ENCODE data around the gene LSM3. TPM values are rescaled to one million over a fixed set of nuclear protein-coding genes. Genes with fewer than 3 reads are reported as not detected.
A peak's percentile ranks its signal among the peaks of the same experiment; 100 is the strongest.
"Not testable (repeated sequence)": the region's sequence is repeated elsewhere in the genome, so short reads cannot be mapped to it uniquely, and the experiment has no call there.

Gene LSM3
- total RNA-seq, 1 experiment from 2014 or later: 17.4 TPM

DNA sequence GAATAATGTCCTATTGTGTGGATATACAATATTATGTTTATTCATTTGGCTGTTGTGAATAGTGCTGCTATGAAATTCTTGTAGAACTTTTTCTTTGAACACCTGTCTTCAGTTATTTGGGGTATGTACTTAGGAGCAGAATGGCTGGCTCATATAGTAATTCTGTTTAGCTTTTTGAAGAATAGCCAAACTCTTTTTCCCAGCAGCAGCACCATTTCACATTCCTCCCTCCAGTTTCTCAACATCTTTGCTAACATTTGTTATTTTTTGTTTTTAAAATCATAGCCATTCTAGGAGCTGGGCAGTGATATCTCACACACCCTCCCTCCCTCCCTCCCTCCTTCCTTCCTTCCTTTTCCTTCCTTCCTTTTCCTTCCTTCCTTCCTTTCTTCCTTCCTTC is 39.7 kb downstream of the LSM3 start:
- no peak for DNase-seq (ENCODE audit: low read depth)

DNA sequence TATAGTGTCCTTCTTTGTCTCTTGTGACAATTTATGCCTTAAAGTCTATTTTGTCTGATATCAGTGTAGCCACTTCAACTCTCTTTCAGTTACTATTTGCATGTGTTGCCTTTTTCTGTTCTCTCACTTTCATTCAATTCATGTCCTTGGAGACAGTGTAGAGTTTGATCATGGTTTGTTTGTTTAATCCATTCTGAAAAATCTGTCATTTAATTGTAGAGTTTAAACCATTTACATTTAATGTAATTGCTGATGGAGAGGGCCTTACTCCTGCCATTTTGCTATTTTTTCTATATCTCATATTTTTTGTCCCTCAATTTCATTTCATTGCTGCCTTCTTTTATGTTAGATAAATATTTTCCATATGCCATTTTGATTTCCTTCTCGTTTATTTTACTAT is 42.3 kb downstream of the LSM3 start:
- DNase-seq (ENCODE audit: low read depth): no peak

DNA sequence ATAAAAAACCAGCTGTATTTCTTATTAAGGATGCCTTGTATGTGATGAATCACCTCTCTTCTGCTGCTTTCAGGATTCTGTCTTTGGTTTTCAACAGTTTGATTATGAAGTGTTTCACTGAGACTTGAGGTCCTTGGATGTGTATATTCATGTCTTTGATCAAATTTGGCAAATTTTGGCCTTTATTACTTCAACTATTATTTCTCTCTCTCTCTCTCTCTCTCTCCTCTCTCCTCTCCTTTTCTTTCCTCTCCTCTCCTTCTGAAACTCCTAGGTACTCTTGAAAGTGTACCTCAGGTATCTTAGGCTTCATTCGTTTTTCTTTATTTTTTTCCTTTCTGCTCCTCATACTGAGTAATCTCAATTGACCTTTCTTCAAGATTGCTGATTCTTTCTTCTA is 43.3 kb downstream of the LSM3 start:
- no peak for DNase-seq (ENCODE audit: low read depth)

DNA sequence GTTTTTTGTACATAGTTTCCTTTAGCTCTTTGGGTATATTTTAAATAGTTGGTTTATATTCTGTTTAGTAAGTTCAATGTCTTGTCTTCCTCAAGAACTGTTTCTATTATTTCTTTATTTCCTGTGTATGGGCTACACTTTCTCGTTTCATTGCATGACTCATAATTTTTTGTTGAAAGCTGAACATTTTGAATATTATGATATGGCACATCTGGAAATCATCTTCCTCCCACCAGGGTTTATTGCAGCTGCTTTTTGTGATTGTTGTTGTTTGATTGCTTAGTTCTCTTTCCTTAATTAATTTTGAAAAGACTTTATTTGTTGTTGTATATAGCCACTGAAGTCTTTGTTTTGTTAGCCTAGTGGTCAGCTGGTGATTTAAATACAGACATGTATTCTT is 43.8 kb downstream of the LSM3 start:
- no peak for DNase-seq (ENCODE audit: low read depth)

DNA sequence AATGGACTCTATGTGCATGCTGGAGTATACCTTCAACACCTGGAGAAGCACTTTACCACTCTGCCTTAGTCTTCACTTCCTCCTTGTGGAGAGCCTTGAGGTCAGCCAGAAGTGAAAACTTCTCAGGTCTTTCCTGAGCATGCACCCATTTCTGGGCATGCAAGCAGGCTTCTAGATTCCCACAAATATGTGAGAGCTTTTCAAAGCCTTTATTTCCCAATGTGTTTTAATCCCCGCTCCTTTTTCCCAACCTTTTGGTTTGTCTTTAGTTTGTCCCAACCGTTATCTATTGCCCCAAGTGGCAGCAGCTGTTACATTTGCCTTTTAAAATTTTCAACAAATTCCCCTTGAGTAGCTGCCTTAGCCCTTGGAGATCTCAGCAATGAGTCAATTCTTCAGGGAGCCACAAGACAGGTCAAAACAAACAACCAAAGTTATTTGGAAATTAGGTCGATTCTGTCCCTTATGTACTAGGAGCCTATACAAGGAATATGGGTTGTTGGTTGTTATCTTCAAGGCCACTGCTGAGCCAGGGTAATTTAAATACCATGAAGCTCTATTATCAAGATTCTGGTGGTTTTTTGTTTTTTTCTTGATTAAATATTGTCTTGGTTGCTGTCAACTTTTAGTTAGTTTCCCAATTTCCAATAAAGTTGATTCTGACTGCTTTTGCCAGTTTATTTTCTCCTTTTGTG is 44.4 kb downstream of the LSM3 start:
- no peak for DNase-seq (ENCODE audit: low read depth)

DNA sequence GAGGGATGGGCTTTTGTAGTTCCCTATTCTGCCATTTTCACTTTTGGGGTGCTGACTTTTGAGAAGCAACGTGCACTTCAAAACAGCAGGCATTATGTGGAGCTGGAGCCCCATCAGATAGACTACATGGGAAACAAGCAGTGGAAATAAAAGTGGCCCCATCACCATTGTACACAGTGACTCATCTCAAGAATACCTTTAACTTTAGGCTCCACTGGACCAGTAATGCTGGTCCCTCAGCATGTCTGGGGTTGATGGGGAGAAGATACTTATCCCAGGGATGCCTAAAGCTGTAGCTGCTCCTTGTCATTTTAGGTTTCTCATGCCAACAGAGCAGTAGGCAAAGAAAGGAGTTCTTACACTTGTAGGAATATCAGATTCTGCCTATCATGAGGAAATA is 45.0 kb downstream of the LSM3 start:
- no peak for DNase-seq (ENCODE audit: low read depth)

DNA sequence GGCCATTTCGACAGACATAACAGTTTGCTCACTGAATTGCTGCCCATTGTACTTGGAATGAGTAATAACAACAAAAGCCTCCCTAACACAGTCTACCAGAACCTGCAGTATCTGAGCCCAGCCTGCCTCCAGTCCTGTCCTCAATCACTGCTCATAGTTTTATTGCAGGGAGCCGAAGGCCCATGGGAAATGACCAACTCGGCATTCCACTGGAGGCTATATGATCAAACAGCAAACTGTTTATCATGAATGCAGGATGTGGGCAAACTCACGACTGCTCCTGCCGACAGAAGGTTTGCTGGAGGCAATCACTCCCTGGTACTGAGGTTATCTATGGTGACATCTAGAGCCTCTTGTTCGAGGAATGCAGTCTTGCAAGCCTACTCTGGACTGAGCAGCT is 46.3 kb downstream of the LSM3 start:
- peak; percentile 33 for DNase-seq (ENCODE audit: low read depth)

DNA sequence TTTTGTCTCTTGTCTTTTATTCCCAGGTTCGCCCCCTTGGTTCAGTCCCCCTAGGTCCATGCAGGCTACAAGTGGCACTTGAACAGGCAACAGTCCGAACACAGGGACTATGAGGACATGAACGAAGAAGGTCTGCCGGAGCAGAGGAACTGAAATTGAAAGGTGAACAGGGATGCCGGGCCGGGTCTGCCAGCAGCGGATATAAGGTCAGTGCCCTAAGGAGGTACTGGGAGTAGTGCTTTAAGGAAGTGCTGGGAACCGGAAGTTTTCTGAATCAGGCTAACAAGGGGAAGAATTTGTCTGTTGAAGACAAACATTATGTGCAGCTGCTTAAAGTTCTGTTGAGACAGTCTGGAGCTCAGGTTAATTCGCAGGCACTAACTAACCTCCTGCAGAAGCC is 46.8 kb downstream of the LSM3 start:
- DNase-seq (ENCODE audit: low read depth): no peak

DNA sequence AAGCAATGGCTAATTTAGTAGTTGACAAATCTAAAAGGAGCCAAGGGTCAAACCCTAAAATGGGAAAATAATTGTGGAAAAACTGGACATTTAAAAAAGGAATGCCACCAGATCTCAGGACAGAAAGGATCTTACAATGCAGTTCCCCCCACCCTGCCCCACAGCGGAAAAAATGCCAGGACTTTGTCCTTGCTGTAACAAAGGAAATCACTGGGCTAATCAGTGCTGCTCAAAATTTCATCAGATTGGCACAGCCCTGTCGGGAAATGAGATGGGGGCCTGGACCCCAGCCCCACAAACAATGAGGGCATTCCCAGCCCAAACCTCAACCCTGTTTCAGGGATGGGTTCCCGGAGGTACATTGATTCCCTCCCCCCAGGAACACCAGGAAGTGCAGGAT is 47.7 kb downstream of the LSM3 start:
- DNase-seq (ENCODE audit: low read depth): not testable (repeated sequence)

DNA sequence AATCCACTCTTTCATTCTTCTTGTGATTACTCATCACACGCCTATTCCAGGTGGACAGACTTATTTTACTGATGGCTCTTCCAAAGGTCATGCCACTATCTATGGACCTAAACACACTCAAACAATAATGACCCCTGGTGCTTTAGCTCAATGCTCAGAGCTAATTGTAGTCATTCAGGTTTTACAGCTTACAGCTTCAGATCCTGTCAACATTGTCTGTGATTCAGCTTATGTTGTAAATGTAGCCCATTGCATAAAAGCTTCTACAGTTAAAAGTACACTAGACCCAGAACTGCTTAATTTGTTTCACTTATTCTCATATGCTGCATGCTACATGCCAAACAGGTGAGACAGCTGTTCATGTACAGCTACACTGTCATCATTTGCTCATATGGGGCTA is 49.2 kb downstream of the LSM3 start:
- DNase-seq (ENCODE audit: low read depth): no peak

DNA sequence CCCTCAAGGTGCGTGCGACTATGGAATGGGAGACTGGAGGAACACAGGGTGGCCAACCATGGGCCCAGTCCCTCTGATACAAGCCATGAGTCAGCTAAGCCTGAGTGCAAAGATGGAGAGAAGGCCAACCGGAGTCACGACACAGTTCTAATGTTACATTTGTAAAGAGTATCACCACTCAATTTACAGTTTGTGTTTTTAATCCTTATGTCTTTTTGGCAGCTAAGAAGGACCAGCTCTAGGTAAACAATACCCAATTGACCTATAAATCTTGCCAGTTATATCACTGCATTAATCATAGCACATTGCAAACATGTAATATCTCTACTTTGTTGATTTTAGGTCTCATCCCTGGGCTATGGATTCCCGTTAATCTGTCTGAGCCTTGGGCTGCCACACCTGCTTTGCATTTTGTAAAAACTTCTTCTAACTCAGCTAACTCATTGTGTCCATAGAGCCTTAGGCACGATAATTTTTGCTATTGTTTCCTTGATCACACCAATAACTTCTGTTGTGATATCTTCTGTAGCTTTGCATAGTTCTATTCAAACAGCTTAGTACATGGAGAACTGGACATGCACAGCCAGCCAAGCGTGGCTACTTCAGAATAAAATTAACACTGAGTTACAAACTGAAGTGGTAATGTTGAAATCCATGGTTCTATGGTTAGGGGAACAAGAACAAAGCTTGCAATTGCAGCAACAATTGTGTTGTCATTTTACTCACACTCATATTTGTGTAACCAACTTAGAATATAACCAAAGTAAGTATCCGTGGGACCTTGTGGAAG is 50.3 kb downstream of the LSM3 start:
- DNase-seq (ENCODE audit: low read depth): no peak

DNA sequence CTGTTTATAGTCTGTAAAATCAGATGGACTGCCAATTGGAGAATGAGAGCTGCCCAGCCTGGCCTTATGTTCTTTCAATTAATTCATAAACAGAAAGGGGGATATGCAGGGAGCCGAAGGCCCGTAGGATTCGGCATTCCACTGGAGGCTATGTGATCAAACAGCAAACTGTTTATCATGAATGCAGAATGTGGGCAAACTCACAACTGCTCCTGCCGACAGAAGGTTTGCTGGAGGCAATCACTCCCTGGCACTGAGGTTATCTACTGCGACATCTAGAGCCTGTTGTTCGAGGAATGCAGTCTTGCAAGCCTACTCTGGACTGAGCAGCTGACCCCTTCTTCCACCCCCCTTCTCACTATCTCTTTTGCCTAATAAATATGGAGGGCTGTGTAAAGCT is 51.1 kb downstream of the LSM3 start:
- DNase-seq (ENCODE audit: low read depth): not testable (repeated sequence)

DNA sequence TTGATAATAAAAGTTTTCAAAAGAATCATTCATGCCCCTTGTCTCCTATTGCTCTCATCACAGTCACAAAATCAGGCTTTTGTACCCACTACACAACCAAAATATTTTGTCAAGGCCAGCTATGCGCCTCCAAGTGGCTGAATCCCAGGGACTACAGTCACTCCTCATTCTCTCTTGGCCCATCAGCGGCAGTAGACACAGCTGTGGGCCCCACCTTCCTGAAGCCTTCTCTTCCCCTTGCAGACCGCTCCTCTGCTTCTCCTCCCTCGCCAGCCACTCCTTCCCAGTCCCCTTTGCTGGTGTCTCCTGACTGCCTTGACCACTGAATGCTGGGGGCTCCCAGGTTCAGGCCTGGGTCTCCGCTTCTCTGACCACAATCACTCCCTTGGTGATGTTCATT is 52.1 kb downstream of the LSM3 start:
- no peak for DNase-seq (ENCODE audit: low read depth)

DNA sequence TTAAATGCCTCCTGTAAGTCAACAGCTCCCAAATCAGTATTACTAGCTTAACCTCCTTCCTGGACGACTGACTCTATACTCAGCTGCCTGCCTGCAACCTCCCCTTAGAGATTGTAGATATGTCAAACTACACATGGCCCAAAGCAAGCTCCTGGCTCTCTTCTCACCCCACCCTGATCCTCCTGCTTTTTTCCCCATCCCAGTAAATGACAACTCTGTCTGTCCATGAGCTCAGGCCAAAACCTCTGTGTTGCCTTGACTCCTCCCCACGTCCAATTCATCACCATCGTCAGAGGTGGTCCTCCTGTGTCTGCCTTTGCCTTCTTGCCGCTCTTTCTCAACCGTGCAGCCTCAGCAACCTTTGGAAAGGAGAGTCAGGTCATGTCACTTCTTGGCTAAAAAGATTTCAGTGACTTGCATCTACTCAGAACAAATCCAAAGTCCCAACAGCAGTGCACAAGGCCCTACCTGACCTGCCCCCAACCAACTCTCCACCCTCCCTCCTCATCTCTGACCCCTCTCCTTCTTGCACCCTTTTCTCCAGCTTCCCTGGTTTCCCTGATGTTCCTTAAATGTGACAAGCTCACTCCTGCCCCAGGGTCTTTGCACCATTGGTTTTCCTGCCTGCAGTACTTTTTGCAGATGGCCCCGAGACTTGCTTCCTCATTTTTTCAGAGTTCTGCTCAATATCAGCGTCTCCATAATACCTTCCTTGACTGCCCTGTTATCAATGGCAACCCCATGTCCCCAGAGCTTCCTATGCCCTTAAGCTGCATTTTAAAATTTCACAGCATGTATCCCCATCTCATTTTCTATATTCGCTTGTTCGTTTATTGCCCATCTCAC is 52.8 kb downstream of the LSM3 start:
- no peak for DNase-seq (ENCODE audit: low read depth)

DNA sequence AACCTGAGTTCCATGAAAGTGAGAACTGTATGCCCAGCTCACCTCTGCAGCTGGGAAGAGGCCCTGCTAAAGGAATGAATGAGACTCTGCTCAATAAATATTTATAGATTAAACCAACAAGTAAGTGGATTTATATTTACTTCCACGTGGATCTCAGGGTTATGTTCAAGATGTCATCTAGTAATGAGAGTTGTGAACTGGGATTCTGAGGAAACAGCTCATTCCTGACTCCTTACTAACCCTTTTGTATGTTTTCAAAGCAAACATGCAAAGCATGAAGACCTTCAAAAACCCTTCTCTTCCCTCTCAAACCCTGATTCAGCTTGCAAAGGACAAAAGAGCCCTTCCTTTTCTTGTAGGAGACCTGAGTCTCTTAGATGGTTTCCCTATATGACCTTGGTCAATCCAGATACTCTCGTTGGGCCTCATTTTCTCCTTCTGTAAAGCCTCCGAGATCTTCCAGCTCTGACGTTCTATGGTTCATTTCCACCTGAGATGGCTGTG is 53.4 kb downstream of the LSM3 start:
- no peak for DNase-seq (ENCODE audit: low read depth)

DNA sequence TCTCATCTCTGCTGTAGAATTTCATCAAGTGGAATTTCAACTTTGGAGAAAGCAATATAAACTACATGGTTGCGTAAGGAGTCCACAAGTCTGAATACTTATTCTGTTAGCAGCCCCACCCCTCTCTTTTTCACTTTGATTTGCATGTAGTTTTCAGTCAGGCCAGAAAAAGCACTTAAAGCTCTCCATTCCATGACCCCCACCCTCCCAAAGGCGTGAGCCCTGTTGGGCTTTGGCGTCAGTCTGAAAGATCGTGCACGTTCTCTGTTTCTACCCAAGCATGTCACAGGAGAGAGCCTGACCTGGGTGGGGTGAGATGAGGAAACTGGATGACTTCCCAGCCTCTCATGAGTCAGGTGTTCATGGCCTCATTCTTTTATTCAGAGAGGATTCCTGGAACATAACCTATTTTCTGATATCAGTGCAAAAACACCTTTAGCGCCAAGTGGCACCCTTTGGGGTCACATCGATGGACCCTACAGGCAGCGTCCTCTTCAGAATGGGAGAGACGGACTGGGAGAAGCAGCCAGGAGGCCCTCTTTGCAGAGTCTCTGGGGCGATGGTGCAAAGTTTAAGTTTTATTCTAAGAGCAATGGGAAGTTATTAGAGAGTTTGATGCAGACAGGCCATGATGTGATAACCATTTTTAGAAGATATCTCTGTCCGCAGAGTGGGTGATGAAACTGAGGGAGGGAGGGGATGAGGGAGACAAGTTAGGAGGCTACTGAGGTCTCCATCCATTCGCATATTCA is 55.8 kb downstream of the LSM3 start:
- DNase-seq (ENCODE audit: low read depth): no peak

DNA sequence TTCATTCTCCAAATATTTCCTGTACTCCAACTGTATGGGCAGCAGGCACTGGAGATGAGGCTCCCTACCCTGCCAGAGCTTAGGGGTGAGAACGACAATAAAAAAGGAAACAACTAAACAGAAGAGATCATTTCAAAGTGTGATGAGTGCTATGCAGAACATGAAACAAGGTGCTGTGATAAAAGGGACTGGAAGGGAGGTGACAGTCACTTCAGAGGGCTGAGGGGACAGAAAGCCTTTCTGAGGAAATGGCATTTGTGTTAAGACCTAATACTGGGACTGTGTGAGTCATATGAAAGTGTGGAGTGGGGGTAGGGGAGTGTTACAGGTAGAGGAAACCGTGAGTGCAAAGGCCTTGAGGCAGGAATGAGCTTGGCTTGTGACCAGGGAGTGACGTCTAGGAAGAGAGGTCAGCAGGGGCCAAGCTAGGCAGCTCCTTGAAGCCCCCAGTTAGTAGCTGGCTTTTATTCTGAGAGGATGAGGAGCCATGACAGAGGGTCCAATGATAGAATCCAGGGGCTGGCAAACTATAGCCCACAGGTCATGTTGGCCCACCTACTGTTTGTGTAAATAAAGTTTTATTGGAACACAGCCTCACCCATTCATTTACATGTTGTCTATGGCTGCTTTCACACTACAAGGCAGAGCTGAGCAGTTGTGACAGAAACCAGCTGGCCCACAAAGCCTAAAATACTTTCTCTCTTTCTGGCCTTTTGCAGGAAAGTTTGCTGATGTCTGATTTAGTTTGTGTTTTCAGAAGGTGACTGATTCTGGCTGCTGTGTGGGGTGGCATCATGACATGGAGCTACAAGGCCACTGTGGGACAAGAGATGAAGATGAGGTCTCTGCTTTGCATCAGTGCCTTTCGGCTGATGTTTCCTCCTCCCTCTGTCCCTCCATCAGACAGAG is 56.6 kb downstream of the LSM3 start:
- DNase-seq (ENCODE audit: low read depth): no peak

DNA sequence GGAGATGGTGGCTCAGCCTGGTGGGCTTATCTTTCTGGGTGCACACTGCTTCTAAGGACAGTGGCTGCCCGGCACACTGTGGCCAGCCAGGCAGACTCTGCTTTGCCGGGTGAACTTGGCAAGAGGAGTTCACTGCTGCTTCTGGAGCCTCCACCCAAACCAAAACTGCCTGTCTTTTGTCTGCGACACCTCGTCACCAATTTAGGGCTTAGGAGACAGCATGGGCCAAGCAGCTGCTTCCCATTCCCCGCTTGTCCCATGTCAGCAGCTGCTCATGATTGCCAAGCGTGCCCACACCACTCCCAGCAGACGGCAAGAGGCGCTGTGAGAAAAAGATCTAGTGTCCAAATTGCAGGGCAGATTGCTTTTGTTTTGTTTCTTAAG is 57.3 kb downstream of the LSM3 start:
- no peak for DNase-seq (ENCODE audit: low read depth)

DNA sequence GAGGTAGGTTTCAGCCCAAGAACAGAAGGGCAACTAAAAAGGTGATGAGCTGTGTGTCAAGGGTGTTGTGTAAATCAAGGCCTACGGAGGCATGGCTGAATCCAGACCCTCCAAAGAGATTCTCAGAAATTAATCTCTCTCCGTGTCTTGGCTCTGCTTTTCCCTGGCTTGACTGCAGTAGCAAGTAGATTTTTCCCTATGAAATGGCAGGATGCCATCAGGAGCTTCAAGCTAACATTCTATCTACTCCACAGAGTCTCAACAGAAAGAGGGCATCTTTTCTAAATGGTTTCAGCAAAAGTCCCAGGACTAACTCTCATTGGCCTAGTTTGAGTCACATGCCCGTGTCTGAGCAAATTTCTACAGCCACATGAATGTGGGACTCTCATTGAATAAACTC is 58.3 kb downstream of the LSM3 start:
- no peak for DNase-seq (ENCODE audit: low read depth)

DNA sequence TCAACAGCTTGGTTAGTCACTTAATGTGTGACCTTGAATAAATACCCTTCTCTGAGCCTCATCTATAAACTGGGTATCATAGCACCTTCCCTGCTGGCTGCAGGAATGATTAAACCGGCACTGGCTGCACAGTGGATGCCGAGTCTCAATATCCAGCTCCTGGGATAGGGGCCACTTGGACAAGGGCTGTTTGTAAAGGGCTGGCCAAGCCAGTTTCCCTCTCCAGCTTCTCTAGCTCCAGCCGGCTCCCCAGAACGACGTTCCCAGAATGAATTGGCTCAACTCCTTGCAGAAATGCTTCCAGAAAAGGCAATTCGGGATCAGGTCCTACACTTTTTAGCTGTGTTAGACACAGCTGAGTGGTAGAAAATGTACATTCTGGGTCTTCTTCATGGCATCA is 58.8 kb downstream of the LSM3 start:
- DNase-seq (ENCODE audit: low read depth): no peak
